ENCODE data around the gene LMTK2.
A peak's percentile ranks its signal among the peaks of the same experiment; 100 is the strongest.

LMTK2 gene

GRCh38 chr7:98234429-98235147 lies 127.9 kb downstream of the LMTK2 start:
- DNase-seq, result no peak

- no peak for DNase-seq
Measured at GRCh38 chr7:98235901-98236300, 129.2 kb downstream of the LMTK2 start.

GRCh38 chr7:98236355-98237185 lies 129.9 kb downstream of the LMTK2 start:
- DNase-seq, result no peak

GRCh38 chr7:98238076-98238475 lies 131.4 kb downstream of the LMTK2 start:
- no peak for DNase-seq

- DNase-seq, result peak; percentile 37
Measured at GRCh38 chr7:98238976-98239375, 132.3 kb downstream of the LMTK2 start.

- no peak for DNase-seq
Measured at GRCh38 chr7:98240961-98241673, 134.5 kb downstream of the LMTK2 start.

GRCh38 chr7:98241674-98242241 lies 135.1 kb downstream of the LMTK2 start:
- no peak for DNase-seq

- no peak for DNase-seq
Measured at GRCh38 chr7:98242342-98242741, 135.7 kb downstream of the LMTK2 start.

GRCh38 chr7:98242934-98243333 lies 136.3 kb downstream of the LMTK2 start:
- DNase-seq, result no peak

- no peak for DNase-seq
Measured at GRCh38 chr7:98244871-98245270, 138.2 kb downstream of the LMTK2 start.

GRCh38 chr7:98248156-98248555 lies 141.5 kb downstream of the LMTK2 start:
- no peak for DNase-seq

GRCh38 chr7:98249106-98249505 lies 142.4 kb downstream of the LMTK2 start:
- no peak for DNase-seq

GRCh38 chr7:98250789-98251188 lies 144.1 kb downstream of the LMTK2 start:
- no peak for DNase-seq

GRCh38 chr7:98251231-98251600 lies 144.6 kb downstream of the LMTK2 start:
- DNase-seq, result no peak

GRCh38 chr7:98251601-98252424 lies 145.2 kb downstream of the LMTK2 start, which contains the start of gene TECPR1:
Gene TECPR1, minus strand, starts transcription at chr7:98252232. Its CDS starts 6,086 bp downstream, at chr7:98246146.
- peak; percentile 83 for DNase-seq

GRCh38 chr7:98252425-98253054 lies 145.9 kb downstream of the LMTK2 start:
- DNase-seq, result no peak

- no peak for DNase-seq
Measured at GRCh38 chr7:98254516-98254915, 147.9 kb downstream of the LMTK2 start.

GRCh38 chr7:98254951-98255610 lies 148.4 kb downstream of the LMTK2 start:
- no peak for DNase-seq

GRCh38 chr7:98256431-98256830 lies 149.8 kb downstream of the LMTK2 start:
- no peak for DNase-seq

GRCh38 chr7:98257701-98258100 lies 151.0 kb downstream of the LMTK2 start:
- DNase-seq, result no peak

Data from fibroblast of skin of abdomen (primary cell).